Measurements from ENCODE around the gene PHETA2.
"Not testable (repeated sequence)": the region's sequence is repeated elsewhere in the genome, so short reads cannot be mapped to it uniquely, and the experiment has no call there.

- TF ChIP-seq CTCF (IDR thresholded peaks at IDR 0.05 in 8 of 11, conservative IDR thresholded peaks at IDR 0.05 in 3 of 11); POLR2A (IDR thresholded peaks at IDR 0.05): not testable (repeated sequence)
These were observed 54.0 kb downstream of the PHETA2 start for GRCh38 chr22:42128007-42128406.
